ENCODE data around the gene MAOA. TPM values are rescaled to one million over a fixed set of nuclear protein-coding genes. Genes with fewer than 3 reads are reported as not detected.

Gene MAOA
- total and polyA plus RNA-seq, 2 of the 13 experiments (the other 11 are each of a cell fraction or from before 2014, with no cell fraction given) = 13.4 to 14.7 TPM

GRCh38 chrX:43633757-43634156 lies 22.3 kb upstream of the MAOA start:
- H2AFZ ChIP-seq (ENCODE audit: low read length) = no peak overlapping the region
- 10% methylated on average over 3 of the region's 3 CpGs for WGBS (ENCODE audit: low lambda C conversion rate)
- H3K4me1 ChIP-seq (ENCODE audit: insufficient read depth, low read length) = peaks cover 10% of the 10 kb centered on the region
- POLR2A ChIA-PET = no interaction called here
- in situ Hi-C loops (cut with HindIII; ENCODE audit: extremely low pct_ligation_motif_present, low pct_unique_long_range_greater_than_20kb) = no loop called here
- H4K20me1 ChIP-seq (ENCODE audit: insufficient read depth, low read length) = no peaks in the 10 kb centered on the region
- DNase-seq (ENCODE audit: low spot score) (no peak), ATAC-seq (no peak), FAIRE-seq (no peak)
- H3K9ac ChIP-seq (ENCODE audit: insufficient read depth, low read depth, low read length) = no peak overlapping the region
- intact Hi-C loops (cut with micrococcal nuclease; ENCODE audit: unreplicated experiment) = no loop called here
- no peak overlapping the region for H3K27ac ChIP-seq (ENCODE audit: extremely low read length, insufficient read depth, low read length)
- H3K9me3 ChIP-seq (ENCODE audit: low read length) = no peaks in the 10 kb centered on the region
- H3K79me2 ChIP-seq (ENCODE audit: insufficient read depth, low read length) = no peaks in the 10 kb centered on the region
- no peak overlapping the region for H3K4me3 ChIP-seq (replicated peaks in 1 of 3; ENCODE audit: insufficient read depth in 1 of 3, low read depth in 2 of 3, low read length in 3 of 3)
- no peaks in the 10 kb centered on the region for H3K27me3 ChIP-seq (ENCODE audit: control insufficient read depth in 1 of 2, insufficient read depth in 2 of 2, low read length in 2 of 2)
- CTCF ChIA-PET (ENCODE audit: low intra/inter-chr PET ratio, low total read pairs) = no interaction called here
- H3K36me3 ChIP-seq (replicated peaks in 1 of 2; ENCODE audit: control insufficient read depth in 1 of 2, insufficient read depth in 2 of 2, low read length in 2 of 2) = no peaks in the 10 kb centered on the region
- BruUV-seq (replicated peaks) = no TSS peak
- H3K4me2 ChIP-seq (ENCODE audit: low read depth, low read length) = no peak overlapping the region
- TF ChIP-seq TSC22D2 (CRISPR knock-in tag; IDR thresholded peaks at IDR 0.05; ENCODE audit: borderline replicate concordance) = no peak
- no peak for TF ChIP-seq POLR2AphosphoS5 (IDR thresholded peaks at IDR 0.05; ENCODE audit: low read depth, low read length)
- TF ChIP-seq ZBTB21 (CRISPR knock-in tag; IDR thresholded peaks at IDR 0.05) = no peak
- no peak for TF ChIP-seq DNMT1 (CRISPR knock-in tag; IDR thresholded peaks at IDR 0.05)
- TF ChIP-seq EZH2 (conservative IDR thresholded peaks at IDR 0.05; ENCODE audit: low read depth, low read length) = no peak
- TF ChIP-seq HNRNPL (IDR thresholded peaks at IDR 0.05; ENCODE audit: low read depth, low read length) = no peak
- no peak for TF ChIP-seq ZIK1 (CRISPR knock-in tag; IDR thresholded peaks at IDR 0.05; ENCODE audit: borderline replicate concordance, low read depth)
- no peak for TF ChIP-seq ZNF720 (CRISPR knock-in tag; IDR thresholded peaks at IDR 0.05)
- no peak for TF ChIP-seq ZSCAN31 (CRISPR knock-in tag; IDR thresholded peaks at IDR 0.05; ENCODE audit: low read depth)
- TF ChIP-seq NONO (IDR thresholded peaks at IDR 0.05) = no peak
- TF ChIP-seq NONO (CRISPR knock-in tag; conservative IDR thresholded peaks at IDR 0.05) = no peak

- no peak overlapping the region for H2AFZ ChIP-seq (ENCODE audit: low read length)
- in situ Hi-C loops (cut with HindIII; ENCODE audit: extremely low pct_ligation_motif_present, low pct_unique_long_range_greater_than_20kb) = no loop called here
- no peak overlapping the region for H3K4me3 ChIP-seq (replicated peaks in 1 of 3; ENCODE audit: insufficient read depth in 1 of 3, low read depth in 2 of 3, low read length in 3 of 3)
- intact Hi-C loops (cut with micrococcal nuclease; ENCODE audit: unreplicated experiment) = no loop called here
- H3K4me1 ChIP-seq (ENCODE audit: insufficient read depth, low read length) = peaks cover 28% of the 10 kb centered on the region; the same call in 1 of the 2 replicates
- H3K36me3 ChIP-seq (replicated peaks in 1 of 2; ENCODE audit: control insufficient read depth in 1 of 2, insufficient read depth in 2 of 2, low read length in 2 of 2) = no peaks in the 10 kb centered on the region
- no TSS peak for BruUV-seq (replicated peaks)
- DNase-seq (ENCODE audit: low spot score) = no peak
- no peak for ATAC-seq
- FAIRE-seq = no peak
- H3K9me3 ChIP-seq (ENCODE audit: low read length) = no peaks in the 10 kb centered on the region
- no peak overlapping the region for H3K9ac ChIP-seq (ENCODE audit: insufficient read depth, low read depth, low read length)
- H4K20me1 ChIP-seq (ENCODE audit: insufficient read depth, low read length) = no peaks in the 10 kb centered on the region
- H3K4me2 ChIP-seq (ENCODE audit: low read depth, low read length) = 0 out of 2 replicates have a peak overlapping the region, but pooled peaks have one; percentile 18
- H3K27me3 ChIP-seq (ENCODE audit: control insufficient read depth in 1 of 2, insufficient read depth in 2 of 2, low read length in 2 of 2) = no peaks in the 10 kb centered on the region
- no peak overlapping the region for H3K27ac ChIP-seq (ENCODE audit: extremely low read length, insufficient read depth, low read length)
- CTCF ChIA-PET (ENCODE audit: low intra/inter-chr PET ratio, low total read pairs) = no interaction called here
- POLR2A ChIA-PET = no interaction called here
- no peaks in the 10 kb centered on the region for H3K79me2 ChIP-seq (ENCODE audit: insufficient read depth, low read length)
- 28% methylated on average over 3 of the region's 5 CpGs for WGBS (ENCODE audit: low lambda C conversion rate)
- TF ChIP-seq SNAPC4 (CRISPR knock-in tag; IDR thresholded peaks at IDR 0.05) (no peak), NKX3-1 (CRISPR knock-in tag; IDR thresholded peaks at IDR 0.05) (no peak), TOPORS (CRISPR knock-in tag; IDR thresholded peaks at IDR 0.05) (no peak), ZNF264 (CRISPR knock-in tag; IDR thresholded peaks at IDR 0.05) (no peak), ZNF788 (CRISPR knock-in tag; IDR thresholded peaks at IDR 0.05; ENCODE audit: borderline replicate concordance) (no peak), NFATC3 (CRISPR knock-in tag; IDR thresholded peaks at IDR 0.05) (no peak), JDP2 (CRISPR knock-in tag; IDR thresholded peaks at IDR 0.05; ENCODE audit: borderline replicate concordance) (no peak)
Observed at GRCh38 chrX:43640482-43640881, 15.6 kb upstream of the MAOA start.
